ENCODE measurements around the gene ARHGAP29. TPM values are rescaled to one million over a fixed set of nuclear protein-coding genes. Genes with fewer than 3 reads are reported as not detected.
A peak's percentile ranks its signal among the peaks of the same experiment; 100 is the strongest.

ARHGAP29 gene
- total and polyA plus RNA-seq, 2 of the 4 experiments (the other 2 are of a cell fraction): 19.1 to 30.3 TPM

DNA sequence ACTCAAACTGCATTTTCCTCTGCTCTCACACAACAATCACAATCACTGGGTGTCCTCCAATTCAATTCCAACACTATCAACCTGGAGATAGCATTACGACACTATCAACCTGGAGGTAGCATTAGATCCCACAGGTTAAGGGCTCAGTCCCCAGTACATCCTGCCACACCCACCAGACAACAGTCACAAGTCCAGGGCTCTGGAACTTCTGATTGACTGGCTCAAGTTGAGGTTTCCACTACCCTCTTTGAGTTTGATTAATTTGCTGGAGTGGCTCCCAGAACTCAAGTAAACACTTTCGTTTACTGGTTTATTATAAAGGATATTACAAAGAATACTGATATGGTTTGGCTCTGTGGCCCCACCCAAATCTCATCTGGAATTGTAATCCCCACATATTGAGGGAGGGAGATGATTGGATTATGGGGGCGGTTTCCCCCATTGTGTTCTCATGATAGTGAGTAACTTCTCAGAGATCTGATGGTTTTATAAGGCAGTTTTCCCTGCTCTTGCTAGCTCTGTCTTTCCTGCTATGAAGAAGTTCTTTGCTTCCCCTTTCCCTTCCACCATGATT is 49.6 kb upstream of the ARHGAP29 start:
- Histone ChIP-seq H2AK5ac (ENCODE audit: low read depth, low read length) (peak overlapping the region; percentile 49; the same call in 1 of the 2 replicates), H4K5ac (ENCODE audit: low read depth, low read length) (no peak overlapping the region), H3K27me3 (ENCODE audit: control insufficient read depth, insufficient read depth, low read length) (no peaks in the 10 kb centered on the region), H3K9me1 (ENCODE audit: insufficient read depth, low read length) (peaks cover 5% of the 10 kb centered on the region; the same call in 1 of the 2 replicates), H3K4me2 (ENCODE audit: low read depth, low read length) (no peak overlapping the region), H3K9ac (ENCODE audit: low read depth, low read length) (no peak overlapping the region), H2BK15ac (ENCODE audit: low read depth, low read length) (no peak overlapping the region; the same call in 2 of the 3 replicates), H4K20me1 (ENCODE audit: insufficient read depth, low read length) (no peaks in the 10 kb centered on the region), H3K18ac (ENCODE audit: low read depth, low read length) (no peak overlapping the region), H3K56ac (ENCODE audit: extremely low read depth, insufficient read depth, low read length) (no peak overlapping the region), H3K23ac (ENCODE audit: low read depth, low read length) (no peak overlapping the region), H4K91ac (ENCODE audit: insufficient read depth, low read depth, low read length) (no peak overlapping the region), H3K9me3 (ENCODE audit: control insufficient read depth, insufficient read depth, low read length) (no peaks in the 10 kb centered on the region), H3K4me3 (ENCODE audit: insufficient read depth, low read depth, low read length) (no peak overlapping the region), H2BK5ac (ENCODE audit: low read depth, low read length, poor library complexity, severe bottlenecking) (no peak overlapping the region), H2BK20ac (ENCODE audit: low read depth, low read length) (peak overlapping the region; percentile 62; the same call in 1 of the 2 replicates), H4K8ac (ENCODE audit: low read depth in 2 of 2, low read length in 2 of 2) (peak overlapping the region in 1 of 2 experiments; percentile 35; a peak in 1 of 4 replicates), H2AK9ac (replicated peaks; ENCODE audit: low read depth, low read length, poor library complexity) (peak overlapping the region; percentile 33), H3K79me1 (ENCODE audit: low read depth in 1 of 2, low read length in 2 of 2) (no peaks in the 10 kb centered on the region), H3K4ac (ENCODE audit: low read depth, low read length) (peak overlapping the region; percentile 31; the same call in 1 of the 2 replicates), H3K36me3 (ENCODE audit: control insufficient read depth, insufficient read depth, low read length) (no peaks in the 10 kb centered on the region), H3K4me1 (ENCODE audit: control insufficient read depth, insufficient read depth, low read length) (peaks cover 4% of the 10 kb centered on the region; the same call in 1 of the 2 replicates), H3K14ac (replicated peaks; ENCODE audit: low read depth, low read length) (peak overlapping the region; percentile 89; the same call in 1 of the 2 replicates), H2AFZ (replicated peaks; ENCODE audit: low read length, poor library complexity) (peak overlapping the region; percentile 49), H3K27ac (ENCODE audit: insufficient read depth, low read length) (no peak overlapping the region), H2BK120ac (ENCODE audit: low read depth, low read length) (peak overlapping the region; percentile 34; the same call in 1 of the 2 replicates)
- no peak for ATAC-seq (ENCODE audit: low read depth)
- intact Hi-C loops (cut with micrococcal nuclease) (no loop called here), in situ Hi-C loops (cut with MboI; ENCODE audit: low sequenced_read_pairs) (no loop called here), dilution Hi-C loops (cut with HindIII; ENCODE audit: low sequenced_read_pairs, unreplicated experiment) (no loop called here)
- ChIA-PET POLR2A (ENCODE audit: unreplicated experiment) (no interaction called here), CTCF (no interaction called here)
- 100% methylated on average over 1 of the region's 3 CpGs; no CpG with 5 or more reads in 1 of the 2 experiments for WGBS, 2 experiments (ENCODE audit: extremely low coverage in 2 of 2, insufficient read length in 1 of 2)
- no TSS peak for BruUV-seq (replicated peaks)
- no peak for DNase-seq
- TF ChIP-seq RFX5 (IDR thresholded peaks at IDR 0.05; ENCODE audit: low read depth, low read length) (no peak), CHD1 (IDR thresholded peaks at IDR 0.05; ENCODE audit: low read depth, low read length) (no peak), POLR2A (IDR thresholded peaks at IDR 0.05; ENCODE audit: low read depth, low read length) (no peak), SMC3 (IDR thresholded peaks at IDR 0.05; ENCODE audit: low read depth, low read length) (no peak), NFE2L2 (IDR thresholded peaks at IDR 0.05; ENCODE audit: low read depth, low read length) (no peak), BHLHE40 (IDR thresholded peaks at IDR 0.05; ENCODE audit: low read depth, low read length) (no peak), CEBPB (IDR thresholded peaks at IDR 0.05; ENCODE audit: low read depth, low read length) (no peak), MAZ (IDR thresholded peaks at IDR 0.05; ENCODE audit: borderline replicate concordance, low read depth, low read length) (no peak), RCOR1 (IDR thresholded peaks at IDR 0.05; ENCODE audit: insufficient replicate concordance, low read length) (no peak), MXI1 (IDR thresholded peaks at IDR 0.05; ENCODE audit: borderline replicate concordance, low read depth, low read length) (no peak)

Measured in IMR-90 (cell line).